Astrocyte (in vitro differentiated cells and primary cell): ENCODE measurements around the gene HOXC11.

Experiments
- CTCF ChIP-seq: IDR thresholded peaks from 2 replicates; pipeline ENCODE4 v1.5.1; 2011; ENCODE audit warnings: low read depth, mild to moderate bottlenecking, inconsistent platforms, low read length, moderate library complexity; ENCODE audit not compliant: insufficient read depth
- EZH2 ChIP-seq: IDR thresholded peaks from 2 replicates; pipeline ENCODE4 v1.6.1; 2012; ENCODE audit warnings: mild to moderate bottlenecking, low read length, inconsistent platforms; ENCODE audit not compliant: insufficient read depth

GRCh38 chr12:53998110-53998899 lies 25.4 kb downstream of the HOXC11 start:
- TF ChIP-seq CTCF (no peak), EZH2 (no peak)
